Measurements from ENCODE around the gene EPHB2. TPM values are rescaled to one million over a fixed set of nuclear protein-coding genes. Genes with fewer than 3 reads are reported as not detected.

Gene EPHB2
- total RNA-seq, 1 experiment from 2014 or later: 18.5 TPM

GRCh38 chr1:22795366-22795714, 84.7 kb downstream of the EPHB2 start:
- no peak for ATAC-seq
- no peak for DNase-seq (ENCODE audit: low spot score)
- no peaks in the 10 kb centered on the region for H3K9me3 Mint-ChIP-seq
- no peaks in the 10 kb centered on the region for H3K36me3 Mint-ChIP-seq
- ChIA-PET POLR2A (no interaction called here), CTCF (interaction anchor here (0.8 to 1.6 kb wide), 2 partner anchors 10 to 91 kb away, joined by 3 to 5 read pairs; no protein-coding TSS in a partner anchor)
- H3K4me1 Mint-ChIP-seq: peaks cover 29% of the 10 kb centered on the region
- 0 out of 2 replicates have a peak overlapping the region, but pooled peaks have one; percentile 43 for H3K27ac Mint-ChIP-seq
- no peak for TF ChIP-seq AR (CRISPR knock-in tag; IDR thresholded peaks at IDR 0.05)
- TF ChIP-seq GABPB1 (CRISPR knock-in tag; IDR thresholded peaks at IDR 0.05): no peak
- TF ChIP-seq SOX15 (CRISPR knock-in tag; IDR thresholded peaks at IDR 0.05): no peak
- TF ChIP-seq FOXP1 (CRISPR knock-in tag; IDR thresholded peaks at IDR 0.05; ENCODE audit: borderline replicate concordance): no peak
- no peak for TF ChIP-seq ZNF317 (CRISPR knock-in tag; IDR thresholded peaks at IDR 0.05; ENCODE audit: borderline replicate concordance, low read depth)
- TF ChIP-seq STAT6 (CRISPR knock-in tag; conservative IDR thresholded peaks at IDR 0.05; ENCODE audit: low read depth): no peak
- TF ChIP-seq E2F5 (CRISPR knock-in tag; IDR thresholded peaks at IDR 0.05): no peak
- no peaks in the 10 kb centered on the region; the same call in 1 of the 2 replicates for H3K27me3 Mint-ChIP-seq (ENCODE audit: low read depth)
- no peak overlapping the region for H3K4me3 Mint-ChIP-seq

GRCh38 chr1:22796642-22797041, 86.0 kb downstream of the EPHB2 start:
- H3K27ac Mint-ChIP-seq: no peak overlapping the region
- no peaks in the 10 kb centered on the region for H3K36me3 Mint-ChIP-seq
- ATAC-seq (no peak), DNase-seq (ENCODE audit: low spot score) (no peak)
- POLR2A ChIA-PET: no interaction called here
- H3K4me3 Mint-ChIP-seq: no peak overlapping the region
- CTCF ChIA-PET: interaction anchor here (0.6 to 1.6 kb wide), 2 partner anchors 66 to 92 kb away, joined by 3 to 5 read pairs; no protein-coding TSS in a partner anchor
- no peaks in the 10 kb centered on the region for H3K9me3 Mint-ChIP-seq
- no peak for TF ChIP-seq ZNF532 (CRISPR knock-in tag; IDR thresholded peaks at IDR 0.05; ENCODE audit: borderline replicate concordance)
- peaks cover 24% of the 10 kb centered on the region for H3K4me1 Mint-ChIP-seq
- no peaks in the 10 kb centered on the region; the same call in 1 of the 2 replicates for H3K27me3 Mint-ChIP-seq (ENCODE audit: low read depth)

- Mint-ChIP-seq H3K36me3 (no peaks in the 10 kb centered on the region), H3K27me3 (ENCODE audit: low read depth) (no peaks in the 10 kb centered on the region; the same call in 1 of the 2 replicates), H3K27ac (no peak overlapping the region), H3K4me1 (peaks cover 23% of the 10 kb centered on the region), H3K9me3 (no peaks in the 10 kb centered on the region), H3K4me3 (no peak overlapping the region)
- DNase-seq (ENCODE audit: low spot score): no peak
- peak; percentile 35; the same call in 1 of the 2 replicates for ATAC-seq
- POLR2A ChIA-PET: no interaction called here
- CTCF ChIA-PET: interaction anchor here (0.9 kb wide), 1 partner anchor 64 kb away, joined by 4 read pairs; no protein-coding TSS in a partner anchor
- TF ChIP-seq ZNF423 (CRISPR knock-in tag; IDR thresholded peaks at IDR 0.05): no peak
- no peak for TF ChIP-seq MLX (CRISPR knock-in tag; IDR thresholded peaks at IDR 0.05)
- no peak for TF ChIP-seq ZNF532 (CRISPR knock-in tag; IDR thresholded peaks at IDR 0.05; ENCODE audit: borderline replicate concordance)
- TF ChIP-seq USF1 (CRISPR knock-in tag; IDR thresholded peaks at IDR 0.05): no peak
- TF ChIP-seq EMX1 (CRISPR knock-in tag; IDR thresholded peaks at IDR 0.05): no peak
These were observed 87.4 kb downstream of the EPHB2 start for GRCh38 chr1:22798083-22798482.
